ENCODE measurements around the gene CZIB. TPM values are rescaled to one million over a fixed set of nuclear protein-coding genes. Genes with fewer than 3 reads are reported as not detected.
"Not testable (repeated sequence)": the region's sequence is repeated elsewhere in the genome, so short reads cannot be mapped to it uniquely, and the experiment has no call there.

The CZIB gene
- total RNA-seq, 2 donors from 2014 or later = 40.0 to 67.6 TPM

- no peak for DNase-seq (ENCODE audit: low spot score in 2 of 2)
- no peak overlapping the region for H3K27ac Mint-ChIP-seq
- H3K9me3 Mint-ChIP-seq = no peaks in the 10 kb centered on the region
- peaks cover 4 to 20% of the 10 kb centered on the region in 2 donors for H3K36me3 Mint-ChIP-seq
- no peak for ATAC-seq
Observed at GRCh38 chr1:53246261-53247134, 26.1 kb upstream of the CZIB start.

- Mint-ChIP-seq H3K36me3 (peaks cover 0 to 7% of the 10 kb centered on the region in 2 donors), H3K9me3 (no peaks in the 10 kb centered on the region), H3K27ac (no peak overlapping the region)
- DNase-seq (ENCODE audit: low spot score in 2 of 2) = no peak
- no peak for ATAC-seq
Observed at GRCh38 chr1:53244141-53244540, 23.7 kb upstream of the CZIB start.

DNA sequence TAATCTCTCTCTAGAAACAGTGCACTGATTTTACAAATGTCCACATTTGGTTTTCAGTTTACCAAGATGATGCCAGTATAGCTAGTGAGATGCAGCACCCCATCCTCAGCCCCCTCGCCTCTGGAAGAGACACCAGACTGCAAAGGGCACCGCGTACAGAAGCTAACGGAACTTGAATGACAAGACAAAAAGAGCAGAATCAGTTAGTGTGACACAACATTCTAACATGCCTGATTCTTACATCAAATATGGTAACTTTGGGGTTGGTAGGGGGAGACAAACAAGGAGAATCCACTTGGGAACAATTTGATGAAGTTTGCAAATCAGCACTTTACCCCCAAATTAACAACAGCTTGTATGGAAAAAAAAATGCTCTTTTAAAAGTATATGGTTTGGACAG lies 21.9 kb upstream of the CZIB start:
- ATAC-seq (no peak), DNase-seq (ENCODE audit: low spot score in 2 of 2) (no peak)
- no peak overlapping the region for H3K27ac Mint-ChIP-seq
- peaks cover 10 to 17% of the 10 kb centered on the region in 2 donors for H3K36me3 Mint-ChIP-seq
- H3K9me3 Mint-ChIP-seq = no peaks in the 10 kb centered on the region

- ATAC-seq = no peak
- DNase-seq (ENCODE audit: low spot score in 2 of 2) = no peak
- Mint-ChIP-seq H3K9me3 (no peaks in the 10 kb centered on the region), H3K27ac (no peak overlapping the region), H3K36me3 (peaks cover 10 to 17% of the 10 kb centered on the region in 2 donors)
Observed at GRCh38 chr1:53241828-53242227, 21.4 kb upstream of the CZIB start.

GRCh38 chr1:53238197-53239155 lies 18.0 kb upstream of the CZIB start, which contains the start of gene MAGOH:
Gene MAGOH (minus strand): TSS chr1:53238518. CDS start chr1:53238448, 70 bp downstream.
- ATAC-seq = peak; percentile 99 to 100
- Mint-ChIP-seq H3K27ac (peak within 1 kb of the TSS; percentile 94 to 98), H3K9me3 (no peaks in the 10 kb centered on the region), H3K36me3 (peaks cover 10 to 17% of the 10 kb centered on the region in 2 donors)
- DNase-seq (ENCODE audit: low spot score in 2 of 2) = peak; percentile 93 to 94

GRCh38 chr1:53237638-53238037 lies 17.2 kb upstream of the CZIB start:
- ATAC-seq (no peak), DNase-seq (ENCODE audit: low spot score in 2 of 2) (no peak)
- H3K36me3 Mint-ChIP-seq = peaks cover 10 to 17% of the 10 kb centered on the region in 2 donors
- H3K9me3 Mint-ChIP-seq = no peaks in the 10 kb centered on the region
- peak overlapping the region; percentile 94 to 98 for H3K27ac Mint-ChIP-seq

DNA sequence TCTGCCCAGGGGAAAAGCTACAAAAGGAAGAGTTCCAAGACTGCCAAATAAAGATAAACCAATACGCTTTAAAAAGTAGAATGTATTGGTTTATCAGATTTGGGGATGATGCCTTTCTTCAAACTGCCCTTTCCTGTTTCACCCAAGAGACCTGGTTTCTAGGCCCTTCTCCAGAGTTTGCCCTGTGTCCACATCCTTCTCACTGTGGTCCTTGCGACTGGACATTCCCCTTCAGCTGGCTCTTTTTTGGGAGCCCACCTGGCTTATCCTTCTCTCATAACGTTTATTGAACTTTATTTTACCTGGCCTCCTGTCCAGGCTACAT lies 490 bp upstream of the CZIB start:
- ATAC-seq = no peak
- H3K36me3 Mint-ChIP-seq = peaks cover 0 to 6% of the 10 kb centered on the region in 2 donors
- DNase-seq (ENCODE audit: low spot score in 2 of 2) = no peak
- no peaks in the 10 kb centered on the region for H3K9me3 Mint-ChIP-seq
- H3K27ac Mint-ChIP-seq = peak overlapping the region; percentile 86 to 97

GRCh38 chr1:53219711-53220110 lies 723 bp downstream of the CZIB start:
- Mint-ChIP-seq H3K27ac (peak overlapping the region; percentile 86 to 97), H3K36me3 (peaks cover 0 to 6% of the 10 kb centered on the region in 2 donors), H3K9me3 (no peaks in the 10 kb centered on the region)
- ATAC-seq (no peak), DNase-seq (ENCODE audit: low spot score in 2 of 2) (no peak)

- DNase-seq (ENCODE audit: low spot score in 2 of 2) = no peak
- Mint-ChIP-seq H3K27ac (no peak overlapping the region), H3K36me3 (peaks cover 0 to 6% of the 10 kb centered on the region in 2 donors), H3K9me3 (no peaks in the 10 kb centered on the region)
- no peak for ATAC-seq
Observed at GRCh38 chr1:53218201-53218600, 2.2 kb downstream of the CZIB start.

DNA sequence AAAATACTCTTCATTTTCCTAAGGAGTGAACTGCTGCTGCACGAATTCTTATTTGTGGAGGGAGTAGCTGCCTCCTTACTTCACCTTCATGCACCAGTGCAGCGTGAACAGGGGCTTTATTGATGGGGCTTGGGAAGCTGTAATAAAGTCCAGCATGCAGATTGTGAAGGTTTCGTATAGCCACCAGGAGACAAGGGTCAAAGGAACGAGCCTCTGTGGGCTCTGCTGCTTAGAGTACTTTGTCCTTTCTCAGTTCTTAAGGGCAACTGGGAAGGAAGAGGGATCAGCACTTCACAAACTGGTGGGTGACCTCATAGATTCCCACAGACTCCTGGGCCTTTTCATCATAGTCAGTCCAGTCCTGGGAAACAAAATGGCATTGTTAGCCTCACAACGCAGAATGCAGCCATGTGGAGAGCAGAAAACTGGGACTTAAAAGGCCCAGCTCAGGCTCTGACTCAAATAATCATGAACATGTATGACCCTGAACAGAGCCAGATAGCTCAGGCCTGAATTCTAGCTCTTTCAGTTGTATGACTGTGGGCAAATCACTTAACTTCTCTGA lies 6.0 kb downstream of the CZIB start:
- DNase-seq (ENCODE audit: low spot score in 2 of 2) (no peak), ATAC-seq (no peak)
- Mint-ChIP-seq H3K9me3 (no peaks in the 10 kb centered on the region), H3K36me3 (peaks cover 0 to 6% of the 10 kb centered on the region in 2 donors), H3K27ac (peak overlapping the region; percentile 29 to 37)

DNA sequence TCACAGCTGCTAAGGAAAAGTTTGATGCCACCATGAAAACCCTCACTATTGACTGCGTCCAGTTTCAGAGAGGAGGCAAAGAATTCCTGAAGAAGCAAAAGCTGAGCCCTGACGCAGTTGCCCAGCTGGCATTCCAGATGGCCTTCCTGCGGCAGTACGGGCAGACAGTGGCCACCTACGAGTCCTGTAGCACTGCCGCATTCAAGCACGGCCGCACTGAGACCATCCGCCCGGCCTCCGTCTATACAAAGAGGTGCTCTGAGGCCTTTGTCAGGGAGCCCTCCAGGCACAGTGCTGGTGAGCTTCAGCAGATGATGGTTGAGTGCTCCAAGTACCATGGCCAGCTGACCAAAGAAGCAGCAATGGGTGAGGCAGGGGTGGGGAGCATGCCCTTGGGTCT lies 9.5 kb downstream of the CZIB start:
- H3K9me3 Mint-ChIP-seq = peaks cover 7% of the 10 kb centered on the region in 2 donors
- no peak overlapping the region for H3K27ac Mint-ChIP-seq
- H3K36me3 Mint-ChIP-seq = peaks cover 19 to 35% of the 10 kb centered on the region in 2 donors
- DNase-seq (ENCODE audit: low spot score in 2 of 2) = no peak
- no peak for ATAC-seq

DNA sequence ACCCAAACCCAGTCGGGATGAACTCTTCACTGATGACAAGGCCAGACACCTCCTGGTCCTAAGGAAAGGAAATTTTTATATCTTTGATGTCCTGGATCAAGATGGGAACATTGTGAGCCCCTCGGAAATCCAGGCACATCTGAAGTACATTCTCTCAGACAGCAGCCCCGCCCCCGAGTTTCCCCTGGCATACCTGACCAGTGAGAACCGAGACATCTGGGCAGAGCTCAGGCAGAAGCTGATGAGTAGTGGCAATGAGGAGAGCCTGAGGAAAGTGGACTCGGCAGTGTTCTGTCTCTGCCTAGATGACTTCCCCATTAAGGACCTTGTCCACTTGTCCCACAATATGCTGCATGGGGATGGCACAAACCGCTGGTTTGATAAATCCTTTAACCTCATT lies 10.1 kb downstream of the CZIB start:
- ATAC-seq (no peak), DNase-seq (ENCODE audit: low spot score in 2 of 2) (no peak)
- peaks cover 23 to 40% of the 10 kb centered on the region in 2 donors for H3K36me3 Mint-ChIP-seq
- no peak overlapping the region for H3K27ac Mint-ChIP-seq
- peaks cover 7% of the 10 kb centered on the region in 2 donors for H3K9me3 Mint-ChIP-seq

- ATAC-seq (no peak), DNase-seq (ENCODE audit: low spot score in 2 of 2) (no peak)
- peaks cover 46 to 66% of the 10 kb centered on the region in 2 donors for H3K36me3 Mint-ChIP-seq
- peak overlapping the region in 1 of 2 donors; percentile 0 for H3K27ac Mint-ChIP-seq
- H3K9me3 Mint-ChIP-seq = peaks cover 14 to 21% of the 10 kb centered on the region in 2 donors
Observed at GRCh38 chr1:53207726-53208125, 12.7 kb downstream of the CZIB start.

- peaks cover 14 to 21% of the 10 kb centered on the region in 2 donors for H3K9me3 Mint-ChIP-seq
- ATAC-seq (no peak), DNase-seq (ENCODE audit: low spot score in 2 of 2) (no peak)
- peaks cover 46 to 68% of the 10 kb centered on the region in 2 donors for H3K36me3 Mint-ChIP-seq
- no peak overlapping the region for H3K27ac Mint-ChIP-seq
Observed at GRCh38 chr1:53206735-53207379, 13.6 kb downstream of the CZIB start.

- not testable (repeated sequence) for H3K27ac Mint-ChIP-seq; DNase-seq (ENCODE audit: low spot score in 2 of 2); ATAC-seq
- H3K36me3 Mint-ChIP-seq = peaks cover 46 to 68% of the 10 kb centered on the region in 2 donors
- H3K9me3 Mint-ChIP-seq = peaks cover 14 to 21% of the 10 kb centered on the region in 2 donors
Observed at GRCh38 chr1:53206083-53206685, 14.2 kb downstream of the CZIB start.

GRCh38 chr1:53205496-53205895 lies 14.9 kb downstream of the CZIB start:
- Mint-ChIP-seq H3K36me3 (peaks cover 46 to 68% of the 10 kb centered on the region in 2 donors), H3K9me3 (peaks cover 14 to 21% of the 10 kb centered on the region in 2 donors)
- H3K27ac Mint-ChIP-seq; DNase-seq (ENCODE audit: low spot score in 2 of 2); ATAC-seq: not testable (repeated sequence)
